Measurements from ENCODE around the gene PARN.
A peak's percentile ranks its signal among the peaks of the same experiment; 100 is the strongest.
"Not testable (repeated sequence)": the region's sequence is repeated elsewhere in the genome, so short reads cannot be mapped to it uniquely, and the experiment has no call there.

Gene PARN

GRCh38 chr16:14548933-14549788, 80.9 kb downstream of the PARN start:
- TF ChIP-seq, protein P1, sequence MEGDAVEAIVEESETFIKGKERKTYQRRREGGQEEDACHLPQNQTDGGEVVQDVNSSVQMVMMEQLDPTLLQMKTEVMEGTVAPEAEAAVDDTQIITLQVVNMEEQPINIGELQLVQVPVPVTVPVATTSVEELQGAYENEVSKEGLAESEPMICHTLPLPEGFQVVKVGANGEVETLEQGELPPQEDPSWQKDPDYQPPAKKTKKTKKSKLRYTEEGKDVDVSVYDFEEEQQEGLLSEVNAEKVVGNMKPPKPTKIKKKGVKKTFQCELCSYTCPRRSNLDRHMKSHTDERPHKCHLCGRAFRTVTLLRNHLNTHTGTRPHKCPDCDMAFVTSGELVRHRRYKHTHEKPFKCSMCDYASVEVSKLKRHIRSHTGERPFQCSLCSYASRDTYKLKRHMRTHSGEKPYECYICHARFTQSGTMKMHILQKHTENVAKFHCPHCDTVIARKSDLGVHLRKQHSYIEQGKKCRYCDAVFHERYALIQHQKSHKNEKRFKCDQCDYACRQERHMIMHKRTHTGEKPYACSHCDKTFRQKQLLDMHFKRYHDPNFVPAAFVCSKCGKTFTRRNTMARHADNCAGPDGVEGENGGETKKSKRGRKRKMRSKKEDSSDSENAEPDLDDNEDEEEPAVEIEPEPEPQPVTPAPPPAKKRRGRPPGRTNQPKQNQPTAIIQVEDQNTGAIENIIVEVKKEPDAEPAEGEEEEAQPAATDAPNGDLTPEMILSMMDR (IDR thresholded peaks at IDR 0.05; ENCODE audit: unreplicated experiment in 3 of 3): no peak
- Mint-ChIP-seq H3K36me3 (ENCODE audit: low read depth) (peaks cover 31% of the 10 kb centered on the region), H3K4me3 (no peak overlapping the region), H3K4me1 (peaks cover 11% of the 10 kb centered on the region), H3K27me3 (ENCODE audit: low read depth) (no peaks in the 10 kb centered on the region), H3K27ac (peak overlapping the region; percentile 26 to 81 (median 27)), H3K9me3 (no peaks in the 10 kb centered on the region)

- H3K9me3 Mint-ChIP-seq: peaks cover 15% of the 10 kb centered on the region
- H3K4me3 Mint-ChIP-seq: no peak overlapping the region
- peaks cover 51% of the 10 kb centered on the region for H3K36me3 Mint-ChIP-seq (ENCODE audit: low read depth)
- peak overlapping the region in 1 of 3 experiments; percentile 38 for H3K27ac Mint-ChIP-seq
- TF ChIP-seq, protein P1 (IDR thresholded peaks at IDR 0.05; ENCODE audit: unreplicated experiment in 3 of 3): no peak
- H3K27me3 Mint-ChIP-seq (ENCODE audit: low read depth): no peaks in the 10 kb centered on the region
- peaks cover 11% of the 10 kb centered on the region for H3K4me1 Mint-ChIP-seq
Measured at GRCh38 chr16:14545346-14545884, 84.6 kb downstream of the PARN start.

DNA sequence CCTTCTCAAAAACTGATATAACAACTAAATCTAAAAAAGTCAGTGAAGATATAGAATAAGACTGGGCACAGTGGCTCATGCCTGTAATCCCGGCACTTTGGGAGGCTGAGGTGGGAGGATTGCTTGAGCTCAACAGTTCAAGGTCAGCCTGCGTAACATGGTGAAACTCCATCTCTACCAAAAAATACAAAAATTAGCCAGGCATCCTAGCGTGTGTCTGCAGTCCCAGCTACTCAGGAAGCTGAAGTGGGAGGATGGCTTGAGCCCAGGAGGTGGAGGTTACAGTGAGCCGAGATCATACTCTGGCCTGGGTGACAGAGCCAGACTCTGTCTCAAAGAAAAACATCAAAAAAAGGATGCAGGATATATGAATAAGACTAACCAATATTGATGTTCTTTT, 85.2 kb downstream of the PARN start:
- Mint-ChIP-seq H3K36me3 (ENCODE audit: low read depth) (peaks cover 55% of the 10 kb centered on the region), H3K9me3 (peaks cover 16% of the 10 kb centered on the region)
- H3K27ac Mint-ChIP-seq; H3K4me1 Mint-ChIP-seq; H3K4me3 Mint-ChIP-seq; H3K27me3 Mint-ChIP-seq (ENCODE audit: low read depth): not testable (repeated sequence)

GRCh38 chr16:14539631-14540030, 90.4 kb downstream of the PARN start:
- TF ChIP-seq, protein P1 (IDR thresholded peaks at IDR 0.05; ENCODE audit: unreplicated experiment in 3 of 3): no peak
- peaks cover 24% of the 10 kb centered on the region for H3K9me3 Mint-ChIP-seq
- H3K4me3 Mint-ChIP-seq: no peak overlapping the region
- peaks cover 75% of the 10 kb centered on the region for H3K36me3 Mint-ChIP-seq (ENCODE audit: low read depth)
- no peaks in the 10 kb centered on the region for H3K4me1 Mint-ChIP-seq
- H3K27ac Mint-ChIP-seq: no peak overlapping the region
- H3K27me3 Mint-ChIP-seq (ENCODE audit: low read depth): no peaks in the 10 kb centered on the region

DNA sequence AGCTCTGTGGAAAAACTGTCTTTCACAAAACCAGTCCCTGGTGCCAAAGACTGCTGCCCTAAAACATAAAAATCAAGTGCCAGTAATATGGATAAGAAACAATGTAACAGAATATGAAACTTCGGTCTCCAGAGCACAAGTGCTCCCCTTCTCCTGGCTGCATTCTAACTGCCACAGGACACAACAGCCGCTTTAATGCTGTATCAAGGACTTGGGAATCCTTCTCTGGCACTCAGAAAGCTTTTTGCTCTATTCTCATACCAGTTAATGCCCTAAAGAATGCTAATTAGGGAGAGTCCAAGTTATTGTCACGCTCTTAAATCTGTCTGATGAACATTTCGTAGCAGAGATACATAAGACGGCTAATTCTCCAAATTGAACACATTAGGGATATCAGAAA, 90.9 kb downstream of the PARN start:
- no peaks in the 10 kb centered on the region for H3K27me3 Mint-ChIP-seq (ENCODE audit: low read depth)
- no peaks in the 10 kb centered on the region for H3K4me1 Mint-ChIP-seq

DNA sequence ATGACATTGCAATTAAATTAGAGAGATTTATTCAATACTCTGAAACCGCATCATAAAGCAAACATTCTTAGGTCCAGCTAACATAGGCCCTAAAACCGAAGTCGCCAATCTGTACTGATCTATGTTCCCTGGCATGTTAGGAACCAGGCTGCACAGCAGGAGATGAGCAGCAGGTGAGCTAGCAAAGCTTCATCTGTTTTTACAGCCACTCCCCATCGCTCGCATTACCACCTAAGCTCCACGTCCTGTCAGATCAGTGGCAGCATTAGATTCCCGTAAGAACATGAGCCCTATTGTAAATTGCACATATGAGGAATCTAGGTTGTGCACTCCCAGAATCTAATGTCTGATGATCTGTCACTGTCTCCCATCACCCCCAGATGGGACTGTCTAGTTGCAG, 91.5 kb downstream of the PARN start:
- peaks cover 26% of the 10 kb centered on the region for H3K9me3 Mint-ChIP-seq
- TF ChIP-seq, protein P1 (IDR thresholded peaks at IDR 0.05; ENCODE audit: unreplicated experiment in 3 of 3): no peak
- H3K4me1 Mint-ChIP-seq: no peaks in the 10 kb centered on the region
- H3K27me3 Mint-ChIP-seq (ENCODE audit: low read depth): no peaks in the 10 kb centered on the region
- H3K27ac Mint-ChIP-seq: no peak overlapping the region
- peaks cover 69% of the 10 kb centered on the region for H3K36me3 Mint-ChIP-seq (ENCODE audit: low read depth)
- H3K4me3 Mint-ChIP-seq: no peak overlapping the region

More for the DNA sequence above, 90.9 kb downstream of the PARN start:
- TF ChIP-seq, protein P1 (IDR thresholded peaks at IDR 0.05; ENCODE audit: unreplicated experiment in 3 of 3): no peak
- Mint-ChIP-seq H3K27ac (no peak overlapping the region), H3K4me3 (no peak overlapping the region), H3K36me3 (ENCODE audit: low read depth) (peaks cover 71% of the 10 kb centered on the region), H3K9me3 (peaks cover 24% of the 10 kb centered on the region)

Measured in nephron (organoid).